Sigmoid colon (tissue), 7 donors: ENCODE data around the gene ADAMTS17. TPM values are rescaled to one million over a fixed set of nuclear protein-coding genes. Genes with fewer than 3 reads are reported as not detected.

ENCODE experiments used
- DNase-seq: peaks from one replicate; pipeline ENCODE4 v3.0.0-alpha.2; 2019
- H3K27ac ChIP-seq, 4 donors: fragments of 200-600 bp; sonication (generic); one replicate each; pipeline ENCODE4 v1.5.1; 2016 to 2019; ENCODE audit warnings: mild to moderate bottlenecking in 1 of 4
- H3K27me3 ChIP-seq, 3 donors: fragments of 200-600 bp; sonication (generic); one replicate each; pipeline ENCODE4 v1.5.1; 2019; ENCODE audit warnings: mild to moderate bottlenecking in 1 of 3
- H3K36me3 ChIP-seq, 4 donors: fragments of 200-600 bp; sonication (generic); one replicate each; pipeline ENCODE4 v1.5.1; 2016 to 2019
- H3K4me1 ChIP-seq, 4 donors: fragments of 200-600 bp; sonication (generic); one replicate each; pipeline ENCODE4 v1.5.1; 2017 to 2019
- H3K4me3 ChIP-seq, 4 donors: fragments of 200-600 bp; sonication (generic); one replicate each; pipeline ENCODE4 v1.5.1; 2017 to 2019; ENCODE audit warnings: mild to moderate bottlenecking in 2 of 4, moderate library complexity in 1 of 4
- H3K9me3 ChIP-seq, 4 donors: fragments of 200-600 bp in 3 of 4; sonication (generic) in 3 of 4; one replicate each; pipeline versions ENCODE4 v1.5.1 to v1.6.1; 2013 to 2019
- CTCF ChIP-seq, 4 experiments: fragments of 450-650 bp in 3 of 4; fragments of 200-600 bp in 1 of 4; IDR thresholded peaks; one replicate each; pipeline ENCODE4 v1.5.1; 2016 to 2019; ENCODE audit warnings: antibody characterized with exemption in 4 of 4, mild to moderate bottlenecking in 3 of 4, moderate library complexity in 2 of 4
- EP300 ChIP-seq, 4 donors: sonication (generic); formaldehyde crosslinking; IDR thresholded peaks; one replicate each; pipeline ENCODE4 v1.6.1; 2017; ENCODE audit warnings: antibody characterized with exemption in 4 of 4
- POLR2A ChIP-seq, 2 donors: fragments of 450-650 bp; IDR thresholded peaks; one replicate each; pipeline ENCODE4 v1.6.1; 2016; ENCODE audit warnings: antibody characterized with exemption in 2 of 2, mild to moderate bottlenecking in 2 of 2, moderate library complexity in 2 of 2
- POLR2AphosphoS5 ChIP-seq, 4 donors: sonication (generic); formaldehyde crosslinking; IDR thresholded peaks; one replicate each; pipeline ENCODE4 v1.6.1; 2017; ENCODE audit warnings: antibody characterized with exemption in 4 of 4
- WGBS, 2 donors: extraction: QIAGEN DNeasy Blood & Tissue Kit; methylation state at CpG; one replicate each; pipeline ENCODE4 v1.1.7; 2013; 5-methylcytosine and 5-hydroxymethylcytosine counted together
- intact Hi-C: fragments of 100-400 bp; cut with DNase I; formaldehyde crosslinking; loops from one replicate; pipeline ENCODE4 v1.15.1; 2023
- polyA plus RNA-seq, 3 donors: library from polyadenylated mRNA; stranded (reverse); fragments of 200-250 nt; gene quantifications; one replicate each; pipeline ENCODE4 v1.2.3, GENCODE V29; 2013
- total RNA-seq, 4 donors: library from RNA; depleted of rRNA; stranded (reverse); fragments of >200 nt; gene quantifications; one replicate each; pipeline ENCODE4 v1.1.0, GENCODE V29; 2016
- donor health status: healthy with polysubstance abuse.
- donor health status: Bipolar disorder and iron deficiency.
- donor health status: healthy.

Gene ADAMTS17
- total and polyA plus RNA-seq, 7 donors = 0.46 to 3.6 (median 1.2) TPM

DNA sequence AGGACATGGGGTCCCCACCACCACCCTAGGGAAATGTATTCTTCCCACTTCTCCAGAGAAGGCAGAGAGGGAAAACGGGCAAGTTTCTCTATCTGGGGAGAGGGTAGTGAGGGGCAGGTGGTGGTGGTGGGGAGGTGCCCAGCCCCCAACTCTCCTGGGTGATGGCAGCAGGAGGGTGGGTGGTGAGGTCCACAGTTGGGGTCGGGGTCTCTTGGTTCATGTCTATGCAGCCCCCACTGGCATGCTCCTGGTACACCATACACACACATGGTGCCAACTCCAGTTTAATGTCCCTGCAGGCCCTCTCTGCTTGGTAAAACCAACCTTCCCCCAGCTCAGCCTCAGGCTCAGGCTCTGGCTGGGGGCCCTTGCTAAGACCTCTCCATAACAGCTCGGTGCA is 354.1 kb downstream of the ADAMTS17 start:
- H3K36me3 ChIP-seq = no peaks in the 10 kb centered on the region
- H3K9me3 ChIP-seq = no peaks in the 10 kb centered on the region
- 83 to 88% methylated on average over 3 of the region's 3 CpGs for WGBS, 2 donors
- peaks cover 0 to 3% (median 0%) of the 10 kb centered on the region in 4 donors for H3K4me1 ChIP-seq
- no peak overlapping the region for H3K27ac ChIP-seq
- intact Hi-C loops = no loop called here
- TF ChIP-seq EP300 (IDR thresholded peaks at IDR 0.05) (no peak), CTCF (IDR thresholded peaks at IDR 0.05) (no peak), POLR2AphosphoS5 (IDR thresholded peaks at IDR 0.05) (no peak), POLR2A (IDR thresholded peaks at IDR 0.05) (no peak)
- H3K4me3 ChIP-seq = no peak overlapping the region
- DNase-seq = no peak
- H3K27me3 ChIP-seq = no peaks in the 10 kb centered on the region

DNA sequence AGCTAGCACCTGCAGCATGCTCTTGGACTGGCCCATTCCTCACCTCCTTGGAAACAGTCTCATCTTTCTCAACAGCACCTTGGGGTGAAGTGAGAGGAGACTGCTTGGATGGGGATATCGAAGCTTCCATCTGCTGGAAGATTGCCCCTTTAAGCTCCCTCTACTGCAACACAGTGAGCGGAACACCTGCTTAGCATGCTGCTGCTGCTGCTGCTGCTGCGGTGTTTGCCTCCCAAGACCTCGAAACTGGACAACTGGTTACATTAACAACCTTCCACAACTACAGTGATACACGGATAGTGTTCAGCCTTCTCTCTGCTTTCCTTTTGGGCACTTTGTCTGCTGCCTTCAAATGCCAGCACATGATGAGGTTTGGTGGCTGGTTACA is 354.7 kb downstream of the ADAMTS17 start:
- no peaks in the 10 kb centered on the region for H3K27me3 ChIP-seq
- TF ChIP-seq POLR2A (IDR thresholded peaks at IDR 0.05) (no peak), POLR2AphosphoS5 (IDR thresholded peaks at IDR 0.05) (no peak)
- DNase-seq = no peak
- no peak overlapping the region for H3K27ac ChIP-seq
- peaks cover 0 to 3% (median 0%) of the 10 kb centered on the region in 4 donors for H3K4me1 ChIP-seq
- no peaks in the 10 kb centered on the region for H3K36me3 ChIP-seq
- WGBS, 2 donors = 86 to 93% methylated on average over 5 of the region's 5 CpGs
- H3K4me3 ChIP-seq = no peak overlapping the region
- intact Hi-C loops = no loop called here
- no peaks in the 10 kb centered on the region for H3K9me3 ChIP-seq

DNA sequence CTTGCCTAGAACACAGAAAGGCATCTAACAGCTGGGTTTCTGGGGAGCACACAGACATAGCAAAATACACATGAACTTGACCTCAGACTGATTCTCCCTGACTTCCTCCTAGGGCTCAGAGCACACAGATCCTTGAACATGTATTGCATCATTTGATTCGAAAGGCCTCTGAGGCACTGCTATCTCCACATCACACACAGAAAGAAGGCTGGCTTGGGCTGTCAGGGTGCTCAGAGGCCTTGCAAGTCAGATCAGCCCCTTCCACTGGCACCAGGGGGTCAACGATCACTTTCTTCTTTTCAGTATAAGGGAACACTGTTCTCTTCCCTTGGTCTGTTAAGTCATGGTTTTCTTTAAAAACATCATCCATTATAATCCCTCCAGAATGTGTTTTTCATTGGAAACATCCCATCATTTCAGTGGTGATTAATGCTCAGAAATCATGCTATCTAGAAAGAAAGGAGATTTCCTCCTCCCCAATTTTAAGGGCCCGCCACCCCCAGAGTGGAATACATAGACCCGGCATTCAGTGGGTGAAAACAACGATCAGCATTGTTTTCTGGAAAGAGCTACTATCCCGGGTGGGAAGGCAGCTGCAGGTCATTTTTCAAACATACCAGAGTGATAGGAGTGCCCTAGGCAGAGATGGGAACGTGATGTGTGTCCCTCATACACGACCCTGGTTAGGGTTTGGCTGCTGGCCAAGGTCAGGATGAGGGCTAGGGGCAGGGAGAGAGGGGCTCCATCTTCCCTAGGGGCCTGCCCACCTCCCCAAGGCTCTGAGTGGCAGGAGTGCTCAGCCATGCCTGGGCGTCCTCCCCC is 355.3 kb downstream of the ADAMTS17 start:
- H3K36me3 ChIP-seq = no peaks in the 10 kb centered on the region
- intact Hi-C loops = no loop called here
- WGBS, 2 donors = 68 to 71% methylated on average over 9 of the region's 9 CpGs
- H3K9me3 ChIP-seq = no peaks in the 10 kb centered on the region
- no peak overlapping the region for H3K4me3 ChIP-seq
- TF ChIP-seq EP300 (IDR thresholded peaks at IDR 0.05) = no peak
- no peak for TF ChIP-seq POLR2A (IDR thresholded peaks at IDR 0.05)
- no peak for TF ChIP-seq POLR2AphosphoS5 (IDR thresholded peaks at IDR 0.05)
- TF ChIP-seq CTCF (IDR thresholded peaks at IDR 0.05) = no peak
- peaks cover 0 to 3% (median 0%) of the 10 kb centered on the region in 4 donors for H3K4me1 ChIP-seq
- DNase-seq = no peak
- H3K27ac ChIP-seq = peak overlapping the region in 2 of 4 donors; percentile 27 to 38
- no peaks in the 10 kb centered on the region for H3K27me3 ChIP-seq

DNA sequence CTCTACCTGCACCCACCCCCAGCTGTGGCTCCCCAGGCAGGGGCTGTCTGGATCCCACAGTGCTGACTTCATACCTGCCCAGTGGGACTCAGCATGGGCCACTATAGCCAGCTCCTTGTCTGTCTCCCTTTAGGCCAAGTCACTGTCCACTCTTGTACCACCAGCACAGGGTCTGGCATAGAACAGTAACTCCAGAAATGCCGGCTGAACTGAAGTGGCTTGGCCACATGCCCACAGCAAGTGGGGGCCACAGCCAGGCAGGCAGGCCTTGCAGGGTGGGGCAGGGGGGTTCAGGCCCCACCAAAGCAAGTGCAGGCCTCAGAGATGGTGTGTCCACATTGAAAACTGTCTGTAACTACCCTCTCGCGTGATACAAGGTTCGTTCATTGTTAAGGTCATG is 355.9 kb downstream of the ADAMTS17 start:
- 88 to 90% methylated on average over 4 of the region's 4 CpGs for WGBS, 2 donors
- H3K9me3 ChIP-seq = no peaks in the 10 kb centered on the region
- DNase-seq = no peak
- no peaks in the 10 kb centered on the region for H3K36me3 ChIP-seq
- H3K27me3 ChIP-seq = no peaks in the 10 kb centered on the region
- no peak overlapping the region for H3K4me3 ChIP-seq
- TF ChIP-seq POLR2AphosphoS5 (IDR thresholded peaks at IDR 0.05) (no peak), CTCF (IDR thresholded peaks at IDR 0.05) (no peak), EP300 (IDR thresholded peaks at IDR 0.05) (no peak), POLR2A (IDR thresholded peaks at IDR 0.05) (no peak)
- intact Hi-C loops = no loop called here
- peak overlapping the region in 2 of 4 donors; percentile 27 to 38 for H3K27ac ChIP-seq
- H3K4me1 ChIP-seq = peaks cover 0 to 3% (median 0%) of the 10 kb centered on the region in 4 donors

DNA sequence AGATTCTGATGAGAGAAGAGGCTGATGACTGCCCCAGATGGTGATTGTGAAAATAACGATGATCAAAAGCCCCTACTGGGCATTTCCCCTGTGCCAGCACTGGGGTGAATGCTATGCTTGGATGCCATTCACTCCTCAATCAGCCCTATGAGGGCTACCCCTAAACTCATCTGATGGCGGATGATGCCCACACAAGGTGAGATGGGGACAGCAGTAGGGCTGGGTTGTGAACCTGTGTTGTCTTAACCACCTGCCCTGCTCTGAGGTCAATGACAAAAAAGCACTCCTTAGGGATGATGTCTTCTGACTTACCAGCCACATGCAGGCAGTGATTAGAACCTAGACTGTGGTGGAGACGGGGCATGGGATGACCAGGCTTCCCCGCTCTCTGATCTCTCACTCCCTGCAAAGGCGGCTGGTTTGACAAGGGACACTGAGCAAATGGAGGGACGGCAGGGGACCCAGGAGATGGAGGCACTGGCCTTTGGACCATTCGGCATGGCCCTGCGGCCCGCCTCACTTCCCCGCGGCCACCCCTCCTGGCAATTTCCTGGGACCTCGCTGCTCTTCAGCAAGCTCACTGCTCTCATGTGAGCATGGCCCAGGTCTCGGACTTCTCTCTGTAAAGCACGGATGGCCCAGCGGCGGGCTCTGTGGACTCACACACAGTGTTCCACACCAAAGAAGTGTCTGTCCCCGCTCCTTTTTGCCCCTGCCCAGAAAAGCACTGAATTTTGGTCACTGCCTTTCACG is 357.1 kb downstream of the ADAMTS17 start:
- Histone ChIP-seq H3K4me1 (peaks cover 0 to 3% (median 0%) of the 10 kb centered on the region in 4 donors), H3K27me3 (no peaks in the 10 kb centered on the region), H3K4me3 (no peak overlapping the region), H3K36me3 (no peaks in the 10 kb centered on the region), H3K27ac (no peak overlapping the region), H3K9me3 (no peaks in the 10 kb centered on the region)
- no peak for DNase-seq
- intact Hi-C loops = no loop called here
- 91 to 95% methylated on average over 18 of the region's 18 CpGs for WGBS, 2 donors
- TF ChIP-seq POLR2AphosphoS5 (IDR thresholded peaks at IDR 0.05) (no peak), POLR2A (IDR thresholded peaks at IDR 0.05) (no peak)
